HCEC 1CT (cell line): Measurements from ENCODE around the gene KCNJ5.
A peak's percentile ranks its signal among the peaks of the same experiment; 100 is the strongest.

Source experiments
- DNase-seq: peaks from one replicate; pipeline ENCODE4 v3.0.0-alpha.2; 2017

Gene KCNJ5

GRCh38 chr11:128897826-128898225, 6.7 kb downstream of the KCNJ5 start:
- no peak for DNase-seq

- DNase-seq = peak; percentile 48
These were observed 7.6 kb downstream of the KCNJ5 start for GRCh38 chr11:128898580-128899344.

- no peak for DNase-seq
These were observed 9.3 kb downstream of the KCNJ5 start for GRCh38 chr11:128900468-128900867.

GRCh38 chr11:128901653-128902514, 10.7 kb downstream of the KCNJ5 start:
- DNase-seq = no peak

GRCh38 chr11:128902515-128903066, 11.4 kb downstream of the KCNJ5 start:
- peak; percentile 69 for DNase-seq

- DNase-seq = peak; percentile 22
These were observed 12.3 kb downstream of the KCNJ5 start for GRCh38 chr11:128903248-128904061.

- no peak for DNase-seq
These were observed 13.1 kb downstream of the KCNJ5 start for GRCh38 chr11:128904303-128904655.

GRCh38 chr11:128904656-128905344, 13.6 kb downstream of the KCNJ5 start:
- no peak for DNase-seq

GRCh38 chr11:128905345-128906184, 14.4 kb downstream of the KCNJ5 start:
- peak; percentile 44 for DNase-seq

GRCh38 chr11:128906185-128907050, 15.3 kb downstream of the KCNJ5 start:
- DNase-seq = no peak

GRCh38 chr11:128907585-128907984, 16.4 kb downstream of the KCNJ5 start:
- DNase-seq = no peak

GRCh38 chr11:128908391-128909246, 17.5 kb downstream of the KCNJ5 start:
- peak; percentile 89 for DNase-seq

- no peak for DNase-seq
These were observed 18.4 kb downstream of the KCNJ5 start for GRCh38 chr11:128909438-128910125.

- no peak for DNase-seq
These were observed 19.4 kb downstream of the KCNJ5 start for GRCh38 chr11:128910576-128910975.

GRCh38 chr11:128911239-128911638, 20.1 kb downstream of the KCNJ5 start:
- no peak for DNase-seq

- no peak for DNase-seq
These were observed 20.5 kb downstream of the KCNJ5 start for GRCh38 chr11:128911701-128912100.

- no peak for DNase-seq
These were observed 22.6 kb downstream of the KCNJ5 start for GRCh38 chr11:128913806-128914205.
